HUES48 (cell line): ENCODE measurements around the gene PROC.
"Not testable (repeated sequence)": the region's sequence is repeated elsewhere in the genome, so short reads cannot be mapped to it uniquely, and the experiment has no call there.

ENCODE experiments used
- H3K27ac ChIP-seq: one replicate; pipeline ENCODE4 v1.7.0; 2013; ENCODE audit warnings: low read depth, low read length, inconsistent platforms
- H3K27me3 ChIP-seq: 2 replicates; pipeline ENCODE4 v1.6.1; 2013; ENCODE audit warnings: mild to moderate bottlenecking, low read length; ENCODE audit not compliant: control insufficient read depth, insufficient read depth
- H3K36me3 ChIP-seq: 2 replicates; pipeline ENCODE4 v1.6.1; 2013; ENCODE audit warnings: low read length; ENCODE audit not compliant: control insufficient read depth, insufficient read depth
- H3K4me1 ChIP-seq: 2 replicates; pipeline ENCODE4 v1.6.1; 2013; ENCODE audit warnings: mild to moderate bottlenecking, low read length; ENCODE audit not compliant: control insufficient read depth, insufficient read depth
- H3K4me3 ChIP-seq: 2 replicates; pipeline ENCODE4 v1.5.1; 2013; ENCODE audit warnings: mild to moderate bottlenecking, low read depth, low read length
- H3K9ac ChIP-seq: 2 replicates; pipeline ENCODE4 v1.6.1; 2013; ENCODE audit warnings: mild to moderate bottlenecking, low read depth, low read length, moderate library complexity
- H3K9me3 ChIP-seq: 2 replicates; pipeline ENCODE4 v1.6.1; 2013; ENCODE audit warnings: low read length; ENCODE audit not compliant: control insufficient read depth, insufficient read depth

Gene PROC

GRCh38 chr2:127429844-127430425, 11.7 kb downstream of the PROC start:
- Histone ChIP-seq H3K9ac (no peak overlapping the region), H3K9me3 (no peaks in the 10 kb centered on the region), H3K4me1 (peaks cover 3% of the 10 kb centered on the region; the same call in 1 of the 2 replicates), H3K36me3 (no peaks in the 10 kb centered on the region), H3K27ac (no peak overlapping the region), H3K4me3 (no peak overlapping the region), H3K27me3 (no peaks in the 10 kb centered on the region)

DNA sequence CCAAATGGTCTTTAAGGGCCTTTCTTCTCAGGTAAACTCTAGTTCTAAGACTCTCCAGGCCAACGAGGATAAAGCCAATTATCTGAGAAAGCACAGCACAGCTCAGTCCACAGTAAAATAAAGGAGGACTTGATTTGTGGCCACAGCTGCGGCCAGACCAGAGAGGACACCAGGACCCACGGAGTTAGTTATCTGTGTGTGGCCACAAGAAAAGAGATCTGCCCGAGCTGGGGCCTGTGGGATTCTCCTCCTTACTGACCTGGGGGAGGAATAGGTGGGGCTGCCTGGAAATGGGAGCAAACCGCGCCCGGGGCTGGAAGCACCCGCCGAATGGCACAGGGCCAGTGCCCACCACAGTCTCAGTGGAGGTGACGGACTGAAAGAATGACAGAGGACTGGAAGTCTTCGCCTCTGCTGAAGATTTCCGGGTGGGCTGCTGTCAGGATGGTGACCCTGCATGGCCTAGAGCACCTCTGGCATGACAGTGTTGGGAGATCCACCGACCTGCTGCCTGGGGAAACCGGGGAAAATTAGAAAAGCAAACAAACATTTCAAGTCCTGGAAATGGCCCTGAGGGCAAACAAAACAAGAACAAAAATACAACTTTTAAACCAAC, 13.3 kb downstream of the PROC start:
- Histone ChIP-seq H3K27me3 (no peaks in the 10 kb centered on the region), H3K4me1 (no peaks in the 10 kb centered on the region), H3K36me3 (no peaks in the 10 kb centered on the region), H3K27ac (no peak overlapping the region), H3K9me3 (no peaks in the 10 kb centered on the region), H3K4me3 (no peak overlapping the region), H3K9ac (no peak overlapping the region)

GRCh38 chr2:127434515-127434914, 16.3 kb downstream of the PROC start:
- H3K9ac ChIP-seq: no peak overlapping the region
- H3K4me1 ChIP-seq: no peaks in the 10 kb centered on the region
- H3K9me3 ChIP-seq: no peaks in the 10 kb centered on the region
- H3K4me3 ChIP-seq: no peak overlapping the region
- no peaks in the 10 kb centered on the region for H3K27me3 ChIP-seq
- H3K27ac ChIP-seq: no peak overlapping the region
- no peaks in the 10 kb centered on the region for H3K36me3 ChIP-seq

DNA sequence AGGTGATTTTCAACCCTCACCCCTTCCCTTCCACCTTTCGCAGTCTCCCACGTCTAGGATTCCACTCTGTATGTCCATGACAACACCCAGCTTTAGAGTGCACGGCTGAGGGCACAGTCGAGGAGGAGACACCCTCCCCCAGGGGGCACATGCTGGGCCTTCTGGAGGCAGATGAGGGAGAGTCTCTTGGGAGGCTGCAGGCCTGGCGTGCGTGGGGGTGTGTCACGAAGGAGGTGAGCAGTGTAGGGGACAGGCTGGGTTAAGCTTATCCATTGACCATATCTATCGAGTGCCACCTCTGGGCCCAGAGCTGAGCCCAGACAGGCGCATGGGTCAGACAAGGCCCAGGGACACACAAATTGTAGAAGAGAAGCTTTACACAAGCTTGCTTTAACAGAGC, 18.8 kb downstream of the PROC start:
- Histone ChIP-seq H3K9ac (no peak overlapping the region), H3K27ac (no peak overlapping the region), H3K4me1 (no peaks in the 10 kb centered on the region), H3K4me3 (no peak overlapping the region), H3K27me3 (no peaks in the 10 kb centered on the region), H3K9me3 (no peaks in the 10 kb centered on the region), H3K36me3 (no peaks in the 10 kb centered on the region)

GRCh38 chr2:127437781-127438726, 19.8 kb downstream of the PROC start:
- Histone ChIP-seq H3K9ac (no peak overlapping the region), H3K27me3 (no peaks in the 10 kb centered on the region), H3K9me3 (no peaks in the 10 kb centered on the region), H3K4me1 (no peaks in the 10 kb centered on the region), H3K36me3 (no peaks in the 10 kb centered on the region), H3K27ac (no peak overlapping the region), H3K4me3 (no peak overlapping the region)

GRCh38 chr2:127439343-127439742, 21.1 kb downstream of the PROC start:
- H3K27ac ChIP-seq: no peak overlapping the region
- H3K4me1 ChIP-seq: no peaks in the 10 kb centered on the region
- H3K9me3 ChIP-seq: no peaks in the 10 kb centered on the region
- H3K36me3 ChIP-seq: no peaks in the 10 kb centered on the region
- H3K4me3 ChIP-seq: no peak overlapping the region
- no peaks in the 10 kb centered on the region for H3K27me3 ChIP-seq
- H3K9ac ChIP-seq: no peak overlapping the region

GRCh38 chr2:127448526-127448925, 30.3 kb downstream of the PROC start:
- Histone ChIP-seq H3K27me3 (no peaks in the 10 kb centered on the region), H3K9me3 (no peaks in the 10 kb centered on the region; the same call in 1 of the 2 replicates), H3K27ac (no peak overlapping the region), H3K36me3 (no peaks in the 10 kb centered on the region), H3K4me1 (peaks cover 15% of the 10 kb centered on the region), H3K4me3 (no peak overlapping the region), H3K9ac (no peak overlapping the region)

DNA sequence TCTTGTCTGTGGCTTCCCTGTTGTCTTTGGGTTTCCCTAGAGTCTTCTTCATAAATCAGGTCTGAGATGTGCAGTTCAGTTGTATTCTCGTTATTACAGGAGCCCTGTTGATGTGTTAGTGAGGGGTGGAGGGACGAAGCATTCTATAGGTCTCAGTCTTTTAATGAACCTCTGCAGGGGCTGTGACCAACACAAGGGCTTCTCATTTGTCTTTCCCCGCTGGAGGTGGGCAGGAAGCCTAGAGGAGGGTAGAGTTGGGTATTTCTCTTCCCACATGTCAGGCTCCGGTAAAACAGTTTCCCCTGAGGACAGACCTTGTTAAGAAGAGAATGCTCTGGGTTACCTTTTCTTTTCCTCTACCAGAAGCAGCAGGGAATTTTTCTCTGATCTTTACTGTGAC, 31.2 kb downstream of the PROC start:
- Histone ChIP-seq H3K36me3 (no peaks in the 10 kb centered on the region), H3K27me3 (no peaks in the 10 kb centered on the region), H3K9me3 (no peaks in the 10 kb centered on the region; the same call in 1 of the 2 replicates), H3K4me1 (peaks cover 16% of the 10 kb centered on the region), H3K9ac (no peak overlapping the region), H3K4me3 (no peak overlapping the region), H3K27ac (peak overlapping the region; percentile 52)

DNA sequence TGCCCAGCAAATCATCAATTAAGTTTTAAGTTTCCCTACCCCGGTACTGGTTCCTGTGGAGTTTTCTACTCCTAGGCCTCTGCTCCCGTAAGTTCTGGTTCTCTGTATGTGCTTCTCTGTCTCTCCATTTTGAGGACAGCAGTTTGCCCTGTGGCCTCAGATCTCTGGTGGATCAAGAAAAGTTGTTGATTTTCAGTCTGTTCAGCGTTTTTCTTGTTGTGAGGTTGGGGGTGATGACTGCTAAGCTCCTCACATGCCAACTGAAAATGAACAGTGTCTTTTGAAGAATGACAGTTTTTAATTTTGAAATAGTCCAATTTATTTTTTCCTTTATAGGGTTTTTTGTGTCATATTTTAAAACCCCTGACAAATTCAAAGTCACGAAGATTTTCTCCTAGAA, 31.7 kb downstream of the PROC start:
- no peak overlapping the region for H3K9ac ChIP-seq
- no peaks in the 10 kb centered on the region for H3K9me3 ChIP-seq
- no peaks in the 10 kb centered on the region for H3K27me3 ChIP-seq
- no peak overlapping the region for H3K4me3 ChIP-seq
- H3K4me1 ChIP-seq: peaks cover 16% of the 10 kb centered on the region
- no peaks in the 10 kb centered on the region for H3K36me3 ChIP-seq
- peak overlapping the region; percentile 52 for H3K27ac ChIP-seq

DNA sequence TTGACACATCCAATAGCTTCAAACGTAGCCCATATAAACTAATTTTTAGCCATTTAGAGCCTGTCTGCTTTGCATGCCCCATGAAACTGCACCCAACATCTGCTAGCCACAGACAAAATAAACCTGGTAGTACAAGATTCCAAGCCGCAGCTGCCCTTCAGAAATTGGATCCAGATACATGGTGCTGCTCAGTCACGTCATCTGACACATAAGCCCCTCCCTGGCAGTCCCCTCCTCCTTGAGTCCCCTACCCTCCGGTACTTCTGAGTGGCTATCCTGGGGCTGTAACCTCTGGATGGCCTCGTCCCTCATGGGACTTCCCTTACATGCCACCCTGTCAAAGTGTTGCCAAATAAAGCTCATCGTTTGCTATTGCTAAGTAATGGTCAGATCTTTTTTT, 33.8 kb downstream of the PROC start:
- Histone ChIP-seq H3K9me3 (no peaks in the 10 kb centered on the region), H3K36me3 (no peaks in the 10 kb centered on the region), H3K4me3 (no peak overlapping the region), H3K9ac (no peak overlapping the region), H3K27me3 (no peaks in the 10 kb centered on the region), H3K4me1 (peaks cover 29% of the 10 kb centered on the region), H3K27ac (no peak overlapping the region)

DNA sequence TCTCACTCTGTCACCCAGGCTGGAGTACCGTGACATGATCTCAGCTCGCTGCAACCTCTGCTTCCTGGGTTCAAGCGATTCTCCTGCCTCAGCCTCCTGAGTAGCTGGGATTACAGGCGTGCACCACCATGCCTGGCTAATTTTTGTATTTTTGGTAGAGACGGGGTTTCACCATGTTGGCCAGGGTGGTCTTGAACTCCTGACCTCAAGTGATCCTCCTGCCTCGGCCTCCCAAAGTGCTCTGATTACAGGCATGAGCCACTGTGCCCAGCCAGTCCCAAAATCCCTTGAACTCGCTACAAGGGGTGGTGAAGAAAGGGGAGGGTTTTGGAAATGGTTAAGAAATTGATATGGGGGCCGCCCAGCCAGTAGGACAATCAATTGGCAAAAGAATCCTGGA, 34.2 kb downstream of the PROC start:
- H3K4me1 ChIP-seq: peaks cover 31% of the 10 kb centered on the region
- H3K9me3 ChIP-seq, H3K27ac ChIP-seq, H3K27me3 ChIP-seq, H3K4me3 ChIP-seq, H3K36me3 ChIP-seq, H3K9ac ChIP-seq: not testable (repeated sequence)
